ENCODE data around the gene ZNF784. TPM values are rescaled to one million over a fixed set of nuclear protein-coding genes. Genes with fewer than 3 reads are reported as not detected.

The ZNF784 gene
- total RNA-seq, 4 donors from 2014 or later = 1.3 to 6.0 (median 2.3) TPM

GRCh38 chr19:55618426-55618825 is 5.9 kb downstream of the ZNF784 start:
- TF ChIP-seq CTCF (IDR thresholded peaks at IDR 0.05; ENCODE audit: low read depth) = no peak

- TF ChIP-seq CTCF (IDR thresholded peaks at IDR 0.05; ENCODE audit: low read depth) = no peak
Observed at GRCh38 chr19:55617426-55617825, 6.9 kb downstream of the ZNF784 start.

GRCh38 chr19:55616395-55616875 is 7.9 kb downstream of the ZNF784 start:
- TF ChIP-seq CTCF (IDR thresholded peaks at IDR 0.05; ENCODE audit: low read depth) = no peak

- no peak for TF ChIP-seq CTCF (IDR thresholded peaks at IDR 0.05; ENCODE audit: low read depth)
Observed at GRCh38 chr19:55615543-55616394, 8.6 kb downstream of the ZNF784 start.

DNA sequence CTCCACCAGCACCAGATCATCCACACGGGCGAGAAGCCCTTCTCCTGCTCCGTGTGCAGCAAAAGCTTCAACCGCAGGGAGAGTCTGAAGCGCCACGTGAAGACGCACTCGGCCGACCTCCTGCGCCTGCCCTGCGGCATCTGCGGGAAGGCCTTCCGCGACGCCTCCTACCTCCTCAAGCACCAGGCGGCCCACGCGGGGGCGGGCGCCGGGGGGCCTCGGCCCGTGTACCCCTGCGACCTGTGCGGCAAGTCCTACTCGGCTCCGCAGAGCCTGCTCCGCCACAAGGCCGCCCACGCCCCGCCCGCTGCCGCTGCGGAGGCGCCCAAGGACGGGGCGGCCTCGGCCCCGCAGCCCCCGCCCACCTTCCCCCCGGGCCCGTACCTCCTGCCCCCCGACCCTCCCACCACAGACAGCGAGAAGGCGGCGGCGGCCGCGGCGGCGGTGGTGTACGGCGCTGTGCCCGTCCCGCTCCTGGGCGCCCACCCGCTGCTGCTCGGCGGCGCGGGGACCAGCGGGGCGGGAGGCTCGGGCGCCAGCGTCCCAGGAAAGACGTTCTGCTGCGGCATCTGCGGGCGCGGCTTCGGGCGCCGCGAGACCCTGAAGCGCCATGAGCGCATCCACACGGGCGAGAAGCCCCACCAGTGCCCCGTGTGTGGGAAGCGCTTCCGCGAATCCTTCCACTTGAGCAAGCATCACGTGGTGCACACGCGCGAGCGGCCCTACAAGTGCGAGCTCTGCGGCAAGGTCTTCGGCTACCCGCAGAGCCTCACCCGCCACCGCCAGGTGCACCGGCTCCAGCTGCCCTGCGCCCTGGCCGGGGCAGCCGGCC is 9.4 kb downstream of the ZNF784 start:
- no peak for TF ChIP-seq CTCF (IDR thresholded peaks at IDR 0.05; ENCODE audit: low read depth)

GRCh38 chr19:55613930-55614710 is 10.2 kb downstream of the ZNF784 start:
- TF ChIP-seq CTCF (IDR thresholded peaks at IDR 0.05; ENCODE audit: low read depth) = no peak

Measured in subcutaneous adipose tissue (tissue), 4 donors.